Sigmoid colon (tissue), 7 donors: ENCODE measurements around the gene CCDC83. TPM values are rescaled to one million over a fixed set of nuclear protein-coding genes. Genes with fewer than 3 reads are reported as not detected.
A peak's percentile ranks its signal among the peaks of the same experiment; 100 is the strongest.

Source experiments
- DNase-seq: peaks from one replicate; pipeline ENCODE4 v3.0.0-alpha.2; 2019
- H3K27ac ChIP-seq, 4 donors: fragments of 200-600 bp; sonication (generic); one replicate each; pipeline ENCODE4 v1.5.1; 2016 to 2019; ENCODE audit warnings: mild to moderate bottlenecking in 1 of 4
- H3K27me3 ChIP-seq, 3 donors: fragments of 200-600 bp; sonication (generic); one replicate each; pipeline ENCODE4 v1.5.1; 2019; ENCODE audit warnings: mild to moderate bottlenecking in 1 of 3
- H3K36me3 ChIP-seq, 4 donors: fragments of 200-600 bp; sonication (generic); one replicate each; pipeline ENCODE4 v1.5.1; 2016 to 2019
- H3K4me1 ChIP-seq, 4 donors: fragments of 200-600 bp; sonication (generic); one replicate each; pipeline ENCODE4 v1.5.1; 2017 to 2019
- H3K4me3 ChIP-seq, 4 donors: fragments of 200-600 bp; sonication (generic); one replicate each; pipeline ENCODE4 v1.5.1; 2017 to 2019; ENCODE audit warnings: mild to moderate bottlenecking in 2 of 4, moderate library complexity in 1 of 4
- H3K9me3 ChIP-seq, 4 donors: fragments of 200-600 bp in 3 of 4; sonication (generic) in 3 of 4; one replicate each; pipeline versions ENCODE4 v1.5.1 to v1.6.1; 2013 to 2019
- CTCF ChIP-seq, 4 experiments: fragments of 450-650 bp in 3 of 4; fragments of 200-600 bp in 1 of 4; IDR thresholded peaks; one replicate each; pipeline ENCODE4 v1.5.1; 2016 to 2019; ENCODE audit warnings: antibody characterized with exemption in 4 of 4, mild to moderate bottlenecking in 3 of 4, moderate library complexity in 2 of 4
- EP300 ChIP-seq, 4 donors: sonication (generic); formaldehyde crosslinking; IDR thresholded peaks; one replicate each; pipeline ENCODE4 v1.6.1; 2017; ENCODE audit warnings: antibody characterized with exemption in 4 of 4
- POLR2A ChIP-seq, 2 donors: fragments of 450-650 bp; IDR thresholded peaks; one replicate each; pipeline ENCODE4 v1.6.1; 2016; ENCODE audit warnings: antibody characterized with exemption in 2 of 2, mild to moderate bottlenecking in 2 of 2, moderate library complexity in 2 of 2
- POLR2AphosphoS5 ChIP-seq, 4 donors: sonication (generic); formaldehyde crosslinking; IDR thresholded peaks; one replicate each; pipeline ENCODE4 v1.6.1; 2017; ENCODE audit warnings: antibody characterized with exemption in 4 of 4
- WGBS, 2 donors: extraction: QIAGEN DNeasy Blood & Tissue Kit; methylation state at CpG; one replicate each; pipeline ENCODE4 v1.1.7; 2013; 5-methylcytosine and 5-hydroxymethylcytosine counted together
- intact Hi-C: fragments of 100-400 bp; cut with DNase I; formaldehyde crosslinking; loops from one replicate; pipeline ENCODE4 v1.15.1; 2023
- polyA plus RNA-seq, 3 donors: library from polyadenylated mRNA; stranded (reverse); fragments of 200-250 nt; gene quantifications; one replicate each; pipeline ENCODE4 v1.2.3, GENCODE V29; 2013
- total RNA-seq, 4 donors: library from RNA; depleted of rRNA; stranded (reverse); fragments of >200 nt; gene quantifications; one replicate each; pipeline ENCODE4 v1.1.0, GENCODE V29; 2016
- donor health status: healthy with polysubstance abuse.
- donor health status: Bipolar disorder and iron deficiency.
- donor health status: healthy.

Gene CCDC83
- total and polyA plus RNA-seq, 7 donors: not detected

DNA sequence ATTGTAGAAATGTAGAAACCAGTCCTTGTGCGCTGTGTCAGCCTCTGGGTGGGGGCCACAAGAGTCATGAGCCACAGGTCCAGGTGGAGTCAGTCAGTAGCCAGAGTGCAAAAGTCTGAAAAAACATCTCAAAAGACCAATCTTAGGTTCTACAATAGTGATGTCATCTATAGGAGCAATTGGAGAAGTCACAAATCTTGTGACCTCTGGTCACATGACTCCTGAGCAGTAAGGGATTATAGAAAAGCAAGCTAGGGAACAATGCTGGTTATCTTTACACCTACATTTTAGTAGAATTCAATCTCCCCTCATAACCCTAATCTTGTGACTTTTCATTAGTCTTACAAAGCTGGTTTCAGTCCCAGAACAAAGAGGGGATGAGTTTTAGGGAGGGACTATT lies 82.7 kb downstream of the CCDC83 start:
- WGBS, 2 donors: 97 to 98% methylated on average over 1 of the region's 1 CpG
- Histone ChIP-seq H3K36me3 (no peaks in the 10 kb centered on the region), H3K4me1 (no peaks in the 10 kb centered on the region), H3K4me3 (no peak overlapping the region), H3K27me3 (no peaks in the 10 kb centered on the region), H3K27ac (no peak overlapping the region), H3K9me3 (no peaks in the 10 kb centered on the region)
- no peak for DNase-seq
- TF ChIP-seq POLR2A (IDR thresholded peaks at IDR 0.05) (no peak), EP300 (IDR thresholded peaks at IDR 0.05) (no peak), CTCF (IDR thresholded peaks at IDR 0.05) (no peak), POLR2AphosphoS5 (IDR thresholded peaks at IDR 0.05) (no peak)
- intact Hi-C loops: no loop called here

GRCh38 chr11:85939099-85940015 lies 84.2 kb downstream of the CCDC83 start:
- no peak overlapping the region for H3K27ac ChIP-seq
- TF ChIP-seq CTCF (IDR thresholded peaks at IDR 0.05): no peak
- TF ChIP-seq POLR2A (IDR thresholded peaks at IDR 0.05): no peak
- TF ChIP-seq POLR2AphosphoS5 (IDR thresholded peaks at IDR 0.05): no peak
- TF ChIP-seq EP300 (IDR thresholded peaks at IDR 0.05): no peak
- DNase-seq: no peak
- H3K4me3 ChIP-seq: no peak overlapping the region
- intact Hi-C loops: loop anchor here (10.0 kb wide), 2 partner anchors 85 to 345 kb away; partner anchors contain the start of gene CCDC83
- H3K27me3 ChIP-seq: no peaks in the 10 kb centered on the region
- no peaks in the 10 kb centered on the region for H3K9me3 ChIP-seq
- no peaks in the 10 kb centered on the region for H3K36me3 ChIP-seq
- H3K4me1 ChIP-seq: no peaks in the 10 kb centered on the region
- 56 to 73% methylated on average over 4 of the region's 4 CpGs for WGBS, 2 donors

GRCh38 chr11:85941380-85941973 lies 86.3 kb downstream of the CCDC83 start:
- Histone ChIP-seq H3K4me3 (no peak overlapping the region), H3K36me3 (no peaks in the 10 kb centered on the region), H3K27me3 (no peaks in the 10 kb centered on the region), H3K27ac (no peak overlapping the region), H3K4me1 (no peaks in the 10 kb centered on the region), H3K9me3 (no peaks in the 10 kb centered on the region)
- TF ChIP-seq EP300 (IDR thresholded peaks at IDR 0.05): no peak
- no peak for TF ChIP-seq POLR2AphosphoS5 (IDR thresholded peaks at IDR 0.05)
- peak; percentile 21 to 77 (median 68) for TF ChIP-seq CTCF (IDR thresholded peaks at IDR 0.05)
- 39 to 72% methylated on average over 6 of the region's 6 CpGs for WGBS, 2 donors
- intact Hi-C loops: loop anchor here (1.0 to 10.0 kb wide), 3 partner anchors 87 to 343 kb away; partner anchors contain the start of gene CCDC83
- DNase-seq: peak; percentile 77

DNA sequence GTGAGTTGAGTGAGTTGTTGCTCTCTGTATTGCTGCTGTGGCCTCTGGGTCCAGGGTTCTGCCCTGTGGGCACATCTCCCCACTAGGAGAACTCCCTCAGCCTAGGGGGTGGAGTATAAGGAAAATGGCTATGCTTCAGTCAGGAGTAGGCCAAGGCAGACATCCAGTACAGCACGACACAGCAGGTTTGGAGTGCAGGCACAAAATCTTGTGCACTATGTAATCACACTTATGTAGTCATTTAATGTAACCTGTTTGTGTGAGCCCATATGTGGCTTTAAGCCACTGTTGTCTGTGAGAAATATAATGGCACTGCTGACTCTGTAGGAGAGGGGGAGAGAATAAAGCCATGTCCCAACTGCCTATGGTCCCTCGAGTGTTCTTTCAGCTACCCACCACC lies 90.1 kb downstream of the CCDC83 start:
- no peaks in the 10 kb centered on the region for H3K9me3 ChIP-seq
- no peak overlapping the region for H3K27ac ChIP-seq
- H3K4me1 ChIP-seq: peaks cover 2 to 19% (median 13%) of the 10 kb centered on the region in 4 donors
- DNase-seq: no peak
- intact Hi-C loops: loop anchor here (10.0 kb wide), 2 partner anchors 90 to 340 kb away; partner anchors contain the start of gene CCDC83
- no peak overlapping the region for H3K4me3 ChIP-seq
- 94 to 98% methylated on average over 2 of the region's 2 CpGs for WGBS, 2 donors
- no peak for TF ChIP-seq POLR2AphosphoS5 (IDR thresholded peaks at IDR 0.05)
- TF ChIP-seq CTCF (IDR thresholded peaks at IDR 0.05): no peak
- TF ChIP-seq POLR2A (IDR thresholded peaks at IDR 0.05): no peak
- no peak for TF ChIP-seq EP300 (IDR thresholded peaks at IDR 0.05)
- H3K27me3 ChIP-seq: no peaks in the 10 kb centered on the region
- no peaks in the 10 kb centered on the region for H3K36me3 ChIP-seq
